OCI-LY3 (cell line): Measurements from ENCODE around the gene PRDM5.

Experiments
- EZH2phosphoT487 ChIP-seq: fragments of 200-600 bp; shearing (Covaris generic); IDR thresholded peaks from 2 replicates; pipeline ENCODE4 v1.6.1; 2018; ENCODE audit warnings: antibody characterized with exemption, mixed run types, low read depth
- TF ChIP-seq, protein P1 (sequence below): fragments of 200-600, 300-600 bp; sonication (generic); IDR thresholded peaks from 2 replicates; pipeline ENCODE4 v1.5.1; 2014; ENCODE audit warnings: antibody characterized with exemption, low read length, low read depth

DNA sequence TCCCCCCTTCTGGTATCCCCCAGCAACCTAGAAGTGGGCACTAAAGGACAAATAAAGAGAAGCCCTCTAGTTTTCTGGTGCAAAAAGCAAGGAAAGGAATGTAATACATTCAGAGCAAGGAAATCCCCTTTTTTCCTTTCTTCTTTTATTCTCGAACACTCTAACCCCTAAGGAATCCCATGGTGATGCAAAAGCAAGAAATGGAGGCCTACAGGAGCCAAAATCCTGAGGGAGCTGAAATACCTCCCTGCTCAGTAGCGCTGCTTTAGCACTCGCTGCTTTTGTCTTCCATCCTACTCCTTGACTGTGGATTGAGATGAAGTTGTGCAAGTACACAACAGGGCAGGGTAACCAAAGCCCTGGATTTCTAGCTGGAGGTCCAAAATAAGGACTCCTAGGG lies 251.0 kb downstream of the PRDM5 start:
- TF ChIP-seq, protein P1, sequence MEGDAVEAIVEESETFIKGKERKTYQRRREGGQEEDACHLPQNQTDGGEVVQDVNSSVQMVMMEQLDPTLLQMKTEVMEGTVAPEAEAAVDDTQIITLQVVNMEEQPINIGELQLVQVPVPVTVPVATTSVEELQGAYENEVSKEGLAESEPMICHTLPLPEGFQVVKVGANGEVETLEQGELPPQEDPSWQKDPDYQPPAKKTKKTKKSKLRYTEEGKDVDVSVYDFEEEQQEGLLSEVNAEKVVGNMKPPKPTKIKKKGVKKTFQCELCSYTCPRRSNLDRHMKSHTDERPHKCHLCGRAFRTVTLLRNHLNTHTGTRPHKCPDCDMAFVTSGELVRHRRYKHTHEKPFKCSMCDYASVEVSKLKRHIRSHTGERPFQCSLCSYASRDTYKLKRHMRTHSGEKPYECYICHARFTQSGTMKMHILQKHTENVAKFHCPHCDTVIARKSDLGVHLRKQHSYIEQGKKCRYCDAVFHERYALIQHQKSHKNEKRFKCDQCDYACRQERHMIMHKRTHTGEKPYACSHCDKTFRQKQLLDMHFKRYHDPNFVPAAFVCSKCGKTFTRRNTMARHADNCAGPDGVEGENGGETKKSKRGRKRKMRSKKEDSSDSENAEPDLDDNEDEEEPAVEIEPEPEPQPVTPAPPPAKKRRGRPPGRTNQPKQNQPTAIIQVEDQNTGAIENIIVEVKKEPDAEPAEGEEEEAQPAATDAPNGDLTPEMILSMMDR = no peak
- TF ChIP-seq EZH2phosphoT487 = no peak
